GM03348 (cell line): ENCODE data around the gene CHST14.
A peak's percentile ranks its signal among the peaks of the same experiment; 100 is the strongest.

Experiments used
- DNase-seq: peaks from one replicate; pipeline ENCODE4 v3.0.0; 2012; ENCODE audit warnings: low spot score

The CHST14 gene

DNA sequence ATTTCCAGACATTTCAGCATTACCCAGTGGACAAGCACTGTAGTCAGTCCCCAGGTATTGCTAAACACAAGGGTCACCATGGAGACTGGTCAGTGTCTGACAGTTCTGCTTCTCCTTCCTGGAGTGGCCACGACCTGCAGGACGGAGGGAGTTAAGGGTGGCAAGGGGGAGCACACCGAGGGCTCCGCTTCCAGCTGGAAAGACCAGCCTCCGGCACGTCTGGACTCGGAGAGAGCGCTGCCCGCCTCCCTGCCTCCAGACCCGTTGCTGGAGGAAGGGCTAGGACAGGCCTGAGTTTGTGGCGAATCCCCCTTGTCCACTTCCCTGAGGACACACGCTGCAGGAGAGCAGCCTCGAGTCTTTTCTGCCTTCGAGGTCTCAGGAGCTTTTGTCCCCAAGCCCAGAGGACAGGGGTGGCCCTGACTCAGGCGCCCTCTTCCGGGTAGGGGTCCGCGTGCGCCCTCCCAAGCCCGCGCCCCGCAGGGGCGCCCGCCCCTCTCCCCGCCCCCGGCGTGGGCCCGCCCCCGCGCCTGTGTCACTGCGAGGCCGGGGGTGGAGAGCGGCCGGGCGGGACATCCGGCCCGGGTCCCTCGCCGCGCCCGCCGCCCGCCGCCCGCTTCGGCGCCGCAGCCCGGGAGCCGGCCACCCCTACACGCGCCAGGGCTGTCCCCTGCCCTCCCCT is at the start of gene CHST14:
CHST14 (plus strand) TSS at position 562 of the 682 bp plus-strand sequence. CDS start 230 bp downstream, outside the sequence.
- DNase-seq: peak; percentile 94

DNA sequence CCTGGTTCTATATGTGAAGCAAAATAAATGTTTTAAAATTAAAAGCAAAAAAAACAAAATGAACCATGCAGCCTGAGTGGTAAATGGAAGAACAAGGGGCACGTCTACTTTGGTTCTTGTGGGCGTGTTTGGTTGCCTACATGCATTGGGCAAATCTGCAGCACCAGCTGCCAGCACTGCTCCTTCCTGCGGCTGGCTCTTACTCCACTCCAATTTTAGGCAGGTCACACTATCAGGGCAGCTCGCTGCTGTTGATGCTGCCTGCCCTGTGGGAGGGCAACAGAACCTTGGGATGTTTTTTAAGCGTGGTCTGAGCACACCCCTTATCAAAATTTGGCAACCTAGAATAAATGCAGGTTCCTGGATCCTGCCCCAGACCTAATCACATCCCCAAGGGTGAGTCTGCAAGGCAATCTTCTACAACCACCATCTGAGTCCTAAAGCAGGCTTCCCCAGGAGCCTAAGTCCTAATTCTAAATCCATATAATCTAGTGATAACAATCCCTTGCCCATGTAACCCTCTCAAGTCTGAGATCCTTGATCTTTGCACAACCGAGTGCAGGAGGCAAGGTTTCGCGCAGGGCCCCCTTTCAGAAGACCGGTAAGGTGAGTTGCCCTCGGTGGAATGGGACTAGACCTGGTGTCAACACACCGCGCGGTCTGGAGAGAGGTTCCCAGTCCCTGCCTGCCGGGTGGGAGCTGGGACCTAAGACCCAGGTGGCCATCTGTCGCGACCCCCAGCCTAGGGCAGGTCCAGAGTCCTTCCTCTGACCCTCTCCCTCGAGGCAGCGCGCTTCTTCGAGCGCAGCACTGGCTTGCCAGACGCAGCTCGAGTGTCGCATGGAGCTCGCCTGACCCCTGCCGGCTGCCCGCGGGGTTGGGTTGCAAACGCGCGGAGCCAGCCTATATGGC is 49.3 kb upstream of the CHST14 start:
- DNase-seq: peak; percentile 91

DNA sequence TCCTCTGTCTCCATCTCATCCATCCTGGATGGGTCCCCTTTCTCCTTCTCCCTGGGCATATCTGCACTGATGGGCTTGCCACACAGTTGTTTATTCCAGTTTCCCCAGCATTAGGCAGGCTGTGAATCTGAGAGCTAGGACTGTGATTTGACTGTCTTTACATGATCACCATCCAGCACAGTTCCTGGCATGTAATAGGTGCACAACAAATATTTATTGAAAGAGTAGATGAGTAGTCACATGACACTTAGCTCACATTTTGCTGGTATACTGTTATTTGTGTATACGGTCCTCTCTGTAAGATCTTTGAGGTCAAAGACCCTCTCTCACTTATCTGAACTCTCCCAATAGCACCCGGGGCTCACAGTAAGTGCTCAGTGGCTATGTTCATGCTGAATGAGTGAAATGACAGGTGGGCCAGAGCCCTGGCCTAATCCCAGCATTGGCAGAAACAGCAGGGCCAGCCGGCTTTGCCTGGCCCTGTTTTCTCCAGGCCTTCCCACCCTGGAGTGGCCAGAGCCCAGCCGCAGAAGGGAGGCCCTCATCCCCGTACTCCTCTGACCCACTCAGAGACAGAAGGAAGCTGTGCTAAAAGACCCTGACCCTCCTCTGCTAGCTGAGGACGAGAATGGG is 46.2 kb upstream of the CHST14 start:
- DNase-seq: no peak

DNA sequence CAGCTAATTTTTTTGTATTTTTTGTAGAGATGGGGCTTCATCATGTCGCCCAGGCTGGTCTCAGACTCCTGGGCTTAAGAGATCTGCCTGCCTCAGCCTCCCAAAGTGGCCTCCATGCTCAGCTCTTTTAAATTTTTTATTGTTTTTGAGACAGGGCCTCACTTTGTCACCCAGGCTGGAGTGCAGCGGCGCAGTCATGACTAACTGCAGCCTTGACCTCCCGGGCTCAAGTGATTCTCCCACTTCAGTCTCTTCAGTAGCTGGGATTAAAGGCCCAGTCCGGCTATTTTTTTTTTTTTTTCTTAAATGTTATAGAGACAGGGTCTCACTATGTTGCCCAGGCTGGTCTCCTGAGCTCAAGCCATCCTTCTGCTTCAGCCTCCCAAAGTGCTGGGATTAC is 45.1 kb upstream of the CHST14 start:
- DNase-seq: no peak

GRCh38 chr15:40427188-40427587 is 43.6 kb upstream of the CHST14 start:
- no peak for DNase-seq

DNA sequence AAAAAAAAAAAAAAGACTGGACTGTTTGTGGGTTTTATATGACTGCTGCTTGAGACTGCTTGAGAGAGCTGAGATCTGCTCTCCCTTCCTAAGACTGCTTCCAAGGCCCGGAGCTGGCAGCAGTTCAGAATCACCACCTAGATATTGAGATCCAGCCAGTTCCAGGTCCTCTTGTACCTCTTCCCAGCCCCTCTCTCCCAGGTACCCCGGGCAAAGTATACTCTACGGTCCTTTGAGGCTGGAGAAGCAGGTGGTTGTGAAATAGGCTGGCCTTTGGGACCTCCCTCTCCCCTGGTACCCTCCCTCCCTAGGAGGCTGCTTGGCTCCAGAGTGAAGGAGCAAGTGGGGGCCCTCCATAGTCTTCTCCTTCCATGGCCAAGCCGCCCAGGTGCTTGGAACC is 42.6 kb upstream of the CHST14 start:
- no peak for DNase-seq

DNA sequence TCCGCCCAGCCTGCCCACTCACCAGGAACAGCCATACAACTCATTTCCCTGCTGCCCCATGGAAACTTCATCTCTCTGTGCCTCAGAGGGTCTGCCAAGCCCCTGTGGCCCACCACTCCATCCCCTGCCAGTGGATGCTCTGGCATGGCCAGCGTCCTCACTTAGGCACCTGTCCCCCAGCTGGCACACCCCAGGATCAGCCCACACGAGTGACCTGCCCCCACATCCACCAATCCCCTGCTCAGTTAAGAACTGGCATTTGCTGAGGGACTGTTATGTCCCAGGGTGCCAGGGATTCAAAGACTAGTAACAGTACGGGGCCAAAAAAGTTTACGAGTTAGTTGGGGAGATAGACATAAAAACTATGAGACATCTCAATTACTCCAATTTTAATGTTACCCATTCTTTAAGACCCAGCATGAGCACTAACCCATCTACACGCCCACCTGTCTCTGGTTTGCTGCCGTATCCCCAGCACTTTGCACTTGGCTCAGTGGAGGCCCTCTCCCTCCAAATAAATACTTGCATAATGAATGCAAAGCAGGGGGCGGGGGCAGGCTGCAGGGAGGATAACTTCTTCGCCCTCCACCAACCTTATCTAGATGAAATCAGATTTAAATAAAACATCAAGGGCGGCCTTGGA is 41.6 kb upstream of the CHST14 start:
- DNase-seq: no peak

- peak; percentile 84 for DNase-seq
These were observed 40.4 kb upstream of the CHST14 start for GRCh38 chr15:40430271-40430805.

- no peak for DNase-seq
These were observed 35.6 kb upstream of the CHST14 start for GRCh38 chr15:40435023-40435709.

GRCh38 chr15:40435710-40436089 is 35.1 kb upstream of the CHST14 start:
- DNase-seq: no peak

DNA sequence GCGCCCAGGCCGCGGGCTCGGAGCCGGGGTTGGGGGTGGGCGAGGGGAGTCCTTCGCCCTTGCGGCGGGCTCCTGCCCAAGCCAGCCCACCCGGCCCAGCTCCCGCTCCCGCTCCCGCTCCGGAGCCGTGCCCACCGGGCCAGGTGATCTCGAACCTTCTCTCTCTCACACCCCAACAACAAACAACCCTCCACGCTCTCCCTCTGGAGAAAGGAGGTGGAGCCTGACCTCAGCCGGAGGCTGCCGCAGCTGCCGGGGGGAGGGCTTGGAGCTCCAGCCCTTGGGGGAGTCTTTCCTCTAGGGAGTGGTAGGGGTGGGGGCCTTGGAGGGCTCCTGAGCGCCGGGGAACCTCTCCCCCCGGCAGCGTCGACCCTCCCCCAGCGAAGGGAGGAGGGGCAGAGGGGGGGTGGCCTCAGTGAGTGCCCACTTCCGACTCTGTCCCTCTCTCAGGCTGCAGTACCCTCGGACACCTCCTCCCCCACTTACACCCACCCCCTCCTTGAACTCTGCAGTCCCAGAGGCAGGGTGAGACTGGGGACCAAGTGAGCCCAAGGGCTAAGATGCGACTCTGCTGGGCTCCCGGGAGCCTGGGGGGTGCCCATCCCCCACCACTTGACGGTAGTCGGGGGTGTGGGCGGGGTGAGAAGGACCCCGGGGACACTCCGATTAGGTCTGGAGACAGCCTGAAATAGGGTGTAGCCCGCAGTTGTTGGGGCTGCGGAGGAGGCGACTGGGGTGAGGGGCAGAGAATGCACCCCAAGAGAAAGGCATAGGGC is 34.5 kb upstream of the CHST14 start:
- peak; percentile 57 for DNase-seq

DNA sequence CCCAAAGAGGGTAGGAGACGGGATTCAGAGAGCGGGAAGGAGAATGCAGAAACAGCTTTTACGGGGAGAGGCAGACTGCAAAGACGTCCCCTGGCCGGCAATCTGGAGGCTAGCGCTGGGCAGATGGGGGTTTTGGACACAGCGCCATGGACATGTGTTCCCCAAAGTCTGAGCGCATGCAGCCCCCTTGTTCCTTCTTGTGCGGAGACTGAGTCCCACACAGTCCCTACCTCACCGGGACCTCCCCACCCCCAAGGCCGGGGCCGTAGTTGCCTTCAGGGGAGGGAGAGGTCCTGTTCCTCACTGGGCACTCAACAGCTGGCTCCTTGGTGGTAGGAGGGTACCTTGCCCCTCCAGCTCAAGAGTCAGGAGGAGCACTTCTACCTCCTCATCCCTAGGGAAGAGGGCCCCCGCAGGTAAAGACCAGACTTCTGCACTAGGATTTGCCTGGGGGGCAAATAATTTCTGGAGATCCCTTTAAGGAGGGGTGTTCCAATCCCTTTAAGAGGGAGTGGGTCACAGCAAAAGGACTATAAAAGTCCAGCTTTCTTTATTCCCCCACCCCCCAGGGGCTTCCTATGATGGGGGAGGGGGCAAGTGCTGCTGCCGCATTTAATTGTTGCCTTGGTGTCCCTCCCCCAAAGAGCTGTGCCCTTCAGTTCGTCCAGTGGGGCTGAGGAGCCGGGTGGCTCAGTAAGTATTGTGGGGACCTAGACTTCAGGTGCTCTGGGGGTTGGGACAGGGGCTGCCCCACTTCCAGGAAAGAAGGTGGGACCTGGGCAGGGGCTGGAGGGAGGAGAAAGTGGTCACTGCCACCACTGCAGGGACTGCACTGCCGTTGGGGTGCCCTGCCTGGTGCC is 33.7 kb upstream of the CHST14 start:
- no peak for DNase-seq

DNA sequence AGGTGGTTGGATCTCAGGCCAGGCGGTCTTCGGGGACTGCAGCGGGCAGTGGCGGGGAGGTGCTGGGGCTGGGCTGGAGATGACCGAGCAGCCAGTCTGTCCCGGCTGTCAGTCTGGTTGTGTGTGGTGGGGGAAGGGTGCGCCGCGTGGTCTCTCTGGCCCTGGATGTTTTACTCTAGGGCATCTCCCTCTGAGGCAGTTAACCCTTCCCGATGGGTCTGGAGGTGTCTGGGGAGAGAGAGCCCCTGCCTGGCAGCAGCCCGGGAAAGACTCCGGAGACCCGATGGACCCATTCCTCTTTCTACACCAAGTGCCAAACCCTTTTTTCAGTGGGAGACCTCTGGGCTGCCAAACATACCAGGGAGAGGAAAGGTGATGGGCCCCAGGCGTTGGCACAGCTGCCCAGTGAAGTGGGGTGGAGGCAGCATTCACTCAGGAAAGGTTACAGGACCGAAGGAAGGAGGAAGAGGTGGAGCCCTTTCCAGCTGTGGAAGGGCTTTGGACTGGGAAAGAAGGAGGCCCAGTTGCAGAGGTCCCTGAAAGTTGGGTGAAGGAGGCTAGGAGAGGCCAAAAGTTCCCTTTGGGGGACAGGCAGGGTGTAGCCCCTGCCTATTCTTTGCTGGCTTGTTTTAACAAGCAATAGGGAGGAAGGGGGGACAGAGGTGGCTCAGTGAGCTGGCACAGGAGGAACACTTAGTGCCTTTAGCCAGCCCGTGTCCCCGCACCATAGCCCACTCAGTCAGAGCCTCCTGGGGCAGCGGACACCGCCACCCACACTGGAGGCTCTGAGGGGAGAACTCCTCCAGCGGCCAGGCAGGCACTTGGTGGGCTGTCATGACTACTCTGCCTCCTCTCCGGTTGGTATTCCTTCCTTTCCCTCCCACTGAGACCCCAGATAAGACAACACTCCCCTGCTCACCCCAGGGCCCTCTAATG is 32.8 kb upstream of the CHST14 start:
- no peak for DNase-seq

DNA sequence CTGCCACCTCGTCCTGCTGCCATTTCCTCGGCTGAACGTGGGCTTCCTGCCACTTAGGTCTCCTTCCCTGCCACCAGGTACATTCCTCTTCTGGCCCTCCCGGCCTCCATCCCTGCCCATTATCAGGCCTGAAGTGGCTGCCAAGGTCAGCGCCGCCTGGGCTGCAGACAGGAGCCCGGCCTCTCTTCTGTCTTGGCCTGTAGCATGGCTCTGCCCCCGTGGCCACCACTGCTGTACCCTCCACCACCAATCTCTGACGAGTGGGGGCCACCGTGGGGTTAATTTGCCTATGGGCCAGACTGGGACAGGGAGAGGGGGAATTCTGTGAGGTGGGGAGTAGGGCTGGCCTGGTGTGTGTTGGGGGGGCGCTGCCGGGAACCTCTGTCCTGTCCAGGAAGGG is 32.1 kb upstream of the CHST14 start:
- DNase-seq: no peak

GRCh38 chr15:40439461-40439959 is 31.3 kb upstream of the CHST14 start:
- no peak for DNase-seq

DNA sequence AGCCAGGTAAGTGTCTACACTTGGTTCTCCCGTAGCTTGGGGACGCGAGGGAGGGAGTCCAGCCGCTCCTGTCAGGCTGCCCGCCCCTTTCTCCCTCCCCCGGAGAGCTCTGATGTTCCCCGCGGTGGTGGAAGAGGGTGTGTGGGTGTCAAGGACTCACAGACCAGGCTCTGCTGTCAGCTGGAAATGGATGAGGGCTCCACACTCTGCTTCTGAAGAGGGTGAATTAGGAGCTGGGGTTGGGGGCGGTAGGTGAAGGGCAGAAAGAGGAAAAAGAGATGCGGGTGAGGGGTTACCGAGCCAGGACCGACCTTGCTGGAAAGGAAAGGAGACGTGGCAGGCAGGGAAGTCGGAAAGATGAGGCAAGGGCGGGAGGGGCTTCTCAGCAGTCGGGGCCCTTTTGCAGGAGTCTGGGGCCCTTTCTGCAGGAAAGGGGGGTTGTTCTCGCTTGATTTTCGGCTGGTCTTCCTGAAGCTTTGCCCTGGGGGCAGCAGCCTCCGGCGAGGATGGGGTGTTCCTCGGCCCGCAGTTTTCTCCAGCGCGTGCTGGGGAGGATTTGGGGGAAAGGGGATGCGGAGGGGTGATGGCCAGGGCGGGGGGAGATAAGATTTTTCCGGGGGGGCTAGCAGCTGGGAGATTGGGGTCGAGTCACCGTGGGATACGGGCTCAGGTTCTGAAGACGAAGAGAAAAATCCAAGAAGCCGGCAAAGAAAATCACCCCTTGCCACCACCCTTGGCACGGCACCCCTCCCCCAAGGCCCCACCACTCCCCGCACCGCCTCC is 30.6 kb upstream of the CHST14 start:
- peak; percentile 73 for DNase-seq

GRCh38 chr15:40440743-40441564 is 29.8 kb upstream of the CHST14 start, which contains the start of gene BAHD1:
BAHD1 (plus strand) TSS chr15:40440953; CDS start chr15:40458465, 17,512 bp downstream.
- peak; percentile 100 for DNase-seq
